Cerebellar nuclear complex (tissue), 1 donor: Measurements from ENCODE around the gene SREBF1.

Experiments used
- DNase-seq, 2 experiments: peaks; one replicate each; lab custom pipeline; 2025; lab: John Stamatoyannopoulos, UW

Gene SREBF1

DNA sequence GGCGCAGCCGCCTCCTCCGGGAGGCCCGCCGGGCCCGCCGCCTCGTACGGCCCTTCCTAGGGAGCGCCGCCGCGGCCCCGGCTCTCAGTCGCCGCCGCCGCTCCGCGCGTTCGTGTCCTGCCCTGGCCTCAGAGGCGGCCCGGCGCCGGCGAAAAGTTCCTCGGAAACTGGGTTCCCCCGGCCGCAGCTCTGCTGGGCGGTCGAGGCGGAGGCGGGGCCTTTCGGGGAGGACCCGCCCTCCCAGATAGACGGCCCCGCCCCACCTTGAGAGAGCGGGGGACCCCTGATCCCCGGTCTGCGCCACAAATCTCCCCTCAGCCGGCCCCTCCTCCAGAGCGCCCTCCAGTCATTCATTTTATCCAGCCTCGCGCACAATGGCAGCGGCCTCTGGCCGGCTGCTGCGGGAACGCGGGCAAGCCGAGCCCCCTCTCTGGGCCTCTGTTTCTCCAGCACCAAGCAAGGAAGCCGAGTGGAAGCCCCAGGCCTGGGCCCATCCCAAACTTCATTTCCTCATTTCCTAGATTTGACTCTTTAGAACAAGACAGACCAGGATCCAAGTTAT lies at the start of gene SREBF1:
TSS of gene SREBF1 (minus strand) at position 169 of the 562 bp plus-strand sequence. CDS start 169 bp downstream, outside the sequence.
- DNase-seq, result no peak

DNA sequence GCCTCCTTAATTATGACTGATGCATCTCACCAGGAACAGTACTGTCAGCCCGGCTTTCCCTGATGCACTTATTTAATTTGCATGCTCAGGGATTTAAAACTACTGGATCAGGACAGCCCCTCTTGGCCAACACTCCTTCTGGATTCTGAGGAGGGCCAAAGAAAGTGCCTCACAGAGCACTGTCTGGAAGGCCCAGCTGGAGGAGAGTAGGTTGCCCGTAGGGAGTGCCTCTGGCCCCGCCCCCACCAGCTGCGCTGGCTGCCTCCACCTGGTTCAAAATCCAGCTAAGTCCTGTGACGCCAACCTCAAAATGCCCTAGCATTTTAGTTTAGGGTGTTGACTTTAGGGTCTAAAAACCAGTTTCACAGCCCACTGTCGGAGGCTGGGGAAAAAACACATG lies 49.4 kb upstream of the SREBF1 start:
- no peak for DNase-seq

DNA sequence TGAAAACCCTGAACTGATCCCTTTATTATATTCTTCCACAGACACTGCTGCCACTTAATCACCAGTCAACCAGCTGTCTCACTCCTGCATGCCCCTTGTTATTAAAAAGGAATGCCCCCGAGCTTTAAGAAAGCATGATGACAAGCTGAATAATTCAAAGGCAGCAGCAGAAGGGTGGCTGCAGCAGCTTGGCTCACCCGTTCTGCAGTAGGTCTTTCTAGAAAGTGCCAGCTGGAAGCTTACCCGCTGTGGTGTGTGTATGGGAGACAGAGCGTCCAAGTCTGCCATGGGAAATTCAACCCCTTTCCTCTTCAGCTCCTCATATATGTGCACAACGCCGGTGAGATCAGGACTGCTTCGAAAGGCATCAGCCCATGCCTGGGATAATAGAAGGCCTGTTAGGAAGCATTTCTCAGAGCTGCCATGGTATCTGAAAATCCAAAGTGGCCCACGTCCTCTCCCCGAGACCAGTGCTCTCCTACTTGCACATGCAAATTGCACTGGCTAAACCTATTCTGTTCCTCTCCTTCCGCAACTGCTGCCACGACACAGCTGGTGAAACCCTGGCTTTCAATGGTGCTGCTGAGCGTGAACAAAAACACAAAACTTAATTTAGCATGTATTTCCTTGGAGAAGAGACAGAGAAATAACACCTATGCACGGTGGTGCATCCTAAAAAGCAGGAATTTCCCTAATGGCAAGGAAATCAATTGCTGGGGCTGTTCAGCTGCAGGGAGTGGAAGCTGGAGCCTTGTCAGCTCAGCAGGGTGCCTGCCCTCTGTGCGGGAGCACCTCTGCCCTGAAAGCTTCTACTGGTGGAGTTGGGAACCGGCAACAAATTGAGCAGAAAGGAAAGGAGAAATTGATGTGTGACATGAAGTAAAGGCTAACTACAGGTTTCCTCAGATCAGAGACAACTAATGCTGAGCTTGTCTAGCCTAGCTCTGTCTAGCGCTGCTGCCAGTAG lies 47.9 kb upstream of the SREBF1 start:
- DNase-seq, result no peak

GRCh38 chr17:17883801-17884200 lies 47.0 kb upstream of the SREBF1 start:
- no peak for DNase-seq

- no peak for DNase-seq
Measured at GRCh38 chr17:17882082-17882581, 45.3 kb upstream of the SREBF1 start.

- no peak for DNase-seq
Measured at GRCh38 chr17:17880577-17881196, 43.9 kb upstream of the SREBF1 start.

- DNase-seq, result no peak
Measured at GRCh38 chr17:17877529-17878358, 41.0 kb upstream of the SREBF1 start.

GRCh38 chr17:17876959-17877528 lies 40.3 kb upstream of the SREBF1 start:
- DNase-seq, result no peak

DNA sequence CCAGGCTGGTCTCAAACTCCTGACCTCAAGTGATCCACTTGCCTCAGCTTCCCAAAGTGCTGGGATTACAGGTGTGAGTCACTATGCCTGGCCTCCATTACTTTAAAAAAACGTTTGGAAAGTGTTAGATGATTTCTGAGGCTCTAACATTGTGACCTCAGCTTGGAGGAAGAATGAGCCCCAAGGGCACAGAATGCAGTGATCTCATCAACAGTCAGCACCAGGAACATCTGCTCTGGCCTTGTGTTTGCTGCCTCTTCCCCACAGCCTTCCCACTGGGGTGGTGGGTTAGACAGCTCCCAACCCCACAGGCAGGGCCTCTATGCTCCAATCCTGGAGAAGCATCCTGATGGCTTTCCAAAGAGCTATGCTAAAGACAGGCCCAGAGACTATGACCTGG lies 37.7 kb upstream of the SREBF1 start:
- DNase-seq, result no peak

DNA sequence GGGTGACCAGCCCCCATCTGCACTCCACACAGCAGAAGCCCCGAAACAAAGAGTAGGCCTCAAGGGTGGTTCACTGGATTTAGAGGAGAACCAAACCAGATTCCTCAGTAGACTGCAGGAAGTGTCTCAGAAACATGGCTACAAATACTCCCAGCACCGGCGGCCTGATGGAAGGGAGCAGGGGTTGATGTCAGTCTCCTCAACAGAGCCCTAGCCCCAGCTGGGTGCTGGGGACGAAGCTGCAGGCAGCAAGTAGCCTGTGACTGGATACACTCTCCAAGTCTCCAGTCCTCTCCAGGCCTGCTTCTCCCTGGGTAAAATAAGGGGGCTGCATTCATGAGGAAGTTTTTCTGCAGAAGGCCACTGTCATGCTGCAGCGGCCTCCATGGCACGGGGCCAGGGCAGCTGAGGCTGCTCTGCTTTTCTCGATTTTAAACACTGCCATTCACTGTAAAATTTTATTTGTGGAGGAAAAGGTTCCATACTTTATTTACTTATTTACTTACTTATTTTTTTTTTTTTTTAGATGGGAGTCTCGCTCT lies 36.7 kb upstream of the SREBF1 start:
- no peak for DNase-seq

- DNase-seq, result no peak
Measured at GRCh38 chr17:17872547-17873345, 36.0 kb upstream of the SREBF1 start.

DNA sequence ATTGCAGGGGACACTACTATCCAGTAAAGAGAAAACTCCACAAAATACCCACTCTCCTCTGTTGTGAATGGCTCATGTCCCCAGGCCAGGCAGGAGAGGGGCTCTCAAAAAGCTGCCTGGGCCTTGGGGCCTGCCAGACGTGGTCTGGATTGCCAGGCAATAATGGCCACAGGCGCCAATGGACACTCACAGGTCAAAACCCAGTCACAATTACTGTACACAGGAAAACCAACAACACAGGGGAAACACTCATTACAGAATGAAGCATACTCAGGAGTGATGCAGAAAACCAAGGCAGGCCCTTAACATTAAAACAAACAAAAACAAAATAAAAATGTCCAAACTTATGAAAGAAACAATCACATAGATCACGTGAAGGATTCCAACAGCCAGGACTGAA lies 35.1 kb upstream of the SREBF1 start:
- DNase-seq, result no peak

GRCh38 chr17:17870247-17870646 lies 33.5 kb upstream of the SREBF1 start:
- DNase-seq, result no peak

- DNase-seq, result no peak
Measured at GRCh38 chr17:17868641-17869522, 32.1 kb upstream of the SREBF1 start.

DNA sequence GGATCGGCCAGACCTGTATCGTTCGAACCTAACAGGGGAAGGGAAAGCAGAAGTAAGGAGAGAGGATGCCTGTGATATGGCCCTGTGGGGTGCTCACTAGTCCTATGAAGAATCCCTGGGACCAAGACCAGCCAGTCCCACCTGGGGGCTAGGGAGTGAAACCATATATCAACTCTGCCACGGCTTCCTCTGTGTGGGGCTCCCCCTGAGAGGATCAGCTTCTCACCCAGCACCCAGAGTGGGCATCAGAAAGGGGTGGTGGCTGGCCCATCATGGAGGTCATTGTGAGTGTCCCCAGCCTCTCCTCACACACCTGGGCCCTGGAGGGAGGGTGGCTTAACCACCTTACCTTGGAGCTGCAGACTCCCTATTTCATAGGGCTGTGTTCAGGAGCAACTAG lies 30.1 kb upstream of the SREBF1 start:
- no peak for DNase-seq

GRCh38 chr17:17866425-17866824 lies 29.6 kb upstream of the SREBF1 start:
- DNase-seq, result no peak

DNA sequence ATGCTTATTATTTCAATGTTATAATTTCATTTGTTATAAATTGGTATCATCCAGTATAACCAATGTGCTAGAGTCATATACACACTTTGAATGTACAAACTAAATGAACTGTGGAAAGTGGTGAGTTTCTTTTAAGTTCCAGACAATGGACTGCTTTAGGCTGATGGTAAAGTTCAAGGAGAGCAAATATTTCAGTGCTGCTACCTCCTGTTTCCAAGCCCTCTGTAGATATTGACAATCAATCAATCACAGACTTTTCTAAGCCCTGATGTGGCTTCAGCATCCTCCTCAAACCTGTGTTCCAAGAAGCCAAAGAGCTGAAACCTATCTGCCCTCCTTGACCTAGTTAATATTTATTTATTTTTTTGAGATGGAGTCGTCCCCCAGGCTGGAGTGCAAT lies 28.2 kb upstream of the SREBF1 start:
- DNase-seq, result no peak

DNA sequence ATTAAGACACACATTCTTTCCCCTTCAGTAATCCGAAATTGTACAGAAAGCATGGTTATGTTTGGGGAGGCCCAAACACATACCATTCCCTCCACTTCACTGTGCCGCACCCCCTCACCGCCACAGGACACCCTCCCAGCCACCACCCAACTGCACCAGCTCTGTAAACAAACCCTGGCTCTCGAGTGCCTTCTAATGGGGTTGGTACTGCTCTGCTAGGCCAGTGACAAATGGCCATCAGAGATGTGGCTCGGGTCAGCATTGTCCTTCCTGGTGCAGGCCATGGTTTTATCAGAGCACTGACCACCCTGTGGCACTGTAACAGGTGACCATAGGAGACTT lies 24.0 kb upstream of the SREBF1 start:
- no peak for DNase-seq
